Suprapubic skin (tissue), 3 donors: ENCODE results near the gene SF3A1.

Source experiments
- EP300 ChIP-seq: sonication (generic); formaldehyde crosslinking; IDR thresholded peaks from one replicate; pipeline ENCODE4 v1.6.1; 2017; ENCODE audit warnings: antibody characterized with exemption
- TF ChIP-seq, protein P1 (sequence below), 2 donors: fragments of 200-600 bp in 1 of 2; fragments of 450-650 bp in 1 of 2; sonication (generic) in 1 of 2; IDR thresholded peaks; one replicate each; pipeline ENCODE4 v1.5.1; 2016 to 2019; ENCODE audit warnings: antibody characterized with exemption in 2 of 2, mild to moderate bottlenecking in 1 of 2, moderate library complexity in 1 of 2

DNA sequence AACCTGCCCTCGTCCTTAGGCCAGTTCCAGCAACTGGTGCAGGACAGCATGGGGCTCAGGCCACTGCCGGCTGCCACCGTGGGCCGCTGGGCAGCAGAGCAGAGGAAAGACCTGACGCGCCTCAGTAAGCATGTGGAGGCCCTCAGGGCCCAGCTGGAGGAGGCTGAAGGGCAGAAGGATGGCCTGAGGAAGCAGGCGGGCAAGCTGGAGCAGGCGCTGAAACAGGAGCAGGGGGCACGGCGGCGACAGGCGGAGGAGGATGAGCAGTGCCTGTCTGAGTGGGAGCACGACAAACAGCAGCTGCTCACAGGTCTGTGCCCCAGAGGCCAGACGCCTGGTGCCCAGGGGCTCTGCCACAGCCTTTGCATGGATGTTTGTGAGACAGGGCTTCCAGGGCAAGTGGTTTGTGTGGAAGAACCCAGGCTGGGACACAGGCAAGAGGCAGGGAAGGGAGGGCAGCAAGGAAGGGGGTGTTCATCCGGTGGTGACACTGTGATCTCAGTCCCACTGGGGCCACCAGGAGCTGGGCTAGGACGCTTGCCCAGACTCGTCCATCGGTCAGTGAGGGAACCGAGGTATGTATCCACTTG lies 14.0 kb upstream of the SF3A1 start:
- TF ChIP-seq, protein P1, sequence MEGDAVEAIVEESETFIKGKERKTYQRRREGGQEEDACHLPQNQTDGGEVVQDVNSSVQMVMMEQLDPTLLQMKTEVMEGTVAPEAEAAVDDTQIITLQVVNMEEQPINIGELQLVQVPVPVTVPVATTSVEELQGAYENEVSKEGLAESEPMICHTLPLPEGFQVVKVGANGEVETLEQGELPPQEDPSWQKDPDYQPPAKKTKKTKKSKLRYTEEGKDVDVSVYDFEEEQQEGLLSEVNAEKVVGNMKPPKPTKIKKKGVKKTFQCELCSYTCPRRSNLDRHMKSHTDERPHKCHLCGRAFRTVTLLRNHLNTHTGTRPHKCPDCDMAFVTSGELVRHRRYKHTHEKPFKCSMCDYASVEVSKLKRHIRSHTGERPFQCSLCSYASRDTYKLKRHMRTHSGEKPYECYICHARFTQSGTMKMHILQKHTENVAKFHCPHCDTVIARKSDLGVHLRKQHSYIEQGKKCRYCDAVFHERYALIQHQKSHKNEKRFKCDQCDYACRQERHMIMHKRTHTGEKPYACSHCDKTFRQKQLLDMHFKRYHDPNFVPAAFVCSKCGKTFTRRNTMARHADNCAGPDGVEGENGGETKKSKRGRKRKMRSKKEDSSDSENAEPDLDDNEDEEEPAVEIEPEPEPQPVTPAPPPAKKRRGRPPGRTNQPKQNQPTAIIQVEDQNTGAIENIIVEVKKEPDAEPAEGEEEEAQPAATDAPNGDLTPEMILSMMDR (IDR thresholded peaks at IDR 0.05) = no peak
- TF ChIP-seq EP300 = no peak
